SK-N-SH (cell line): ENCODE data around the gene COLEC12.

Experiments used
- CTCF ChIP-seq: fragments of 200-600 bp; sonication (generic); IDR thresholded peaks from 2 replicates; pipeline ENCODE4 v1.6.1; 2017; ENCODE audit warnings: antibody characterized with exemption, mild to moderate bottlenecking, moderate library complexity
- EP300 ChIP-seq, 2 experiments: IDR thresholded peaks; 2 replicates each; pipeline versions ENCODE4 v1.4.0 to v1.6.1; 2012; ENCODE audit warnings: borderline replicate concordance in 1 of 2, low read depth in 1 of 2, low read length in 1 of 2
- EZH2phosphoT487 ChIP-seq: fragments of 200-600 bp; sonication (generic); IDR thresholded peaks from 2 replicates; pipeline ENCODE4 v1.6.1; 2017; ENCODE audit warnings: low read depth, mixed run types, mild to moderate bottlenecking, antibody characterized with exemption, moderate library complexity, borderline replicate concordance
- GATA2 ChIP-seq: sonication (generic); formaldehyde crosslinking; IDR thresholded peaks from 2 replicates; pipeline ENCODE4 v1.5.0; 2020; ENCODE audit warnings: mild to moderate bottlenecking, missing genetic modification reagents
- RAD21 ChIP-seq: IDR thresholded peaks from 2 replicates; pipeline ENCODE4 v1.6.1; 2012; ENCODE audit warnings: mild to moderate bottlenecking, low read length
- RCOR1 ChIP-seq: fragments of 150-350 bp; IDR thresholded peaks from 2 replicates; pipeline ENCODE4 v1.6.1; 2017; ENCODE audit warnings: antibody characterized with exemption, low read length
- REST ChIP-seq: IDR thresholded peaks from 2 replicates; pipeline ENCODE4 v1.6.1; 2012; ENCODE audit warnings: mild to moderate bottlenecking, low read depth, low read length, moderate library complexity
- SMC3 ChIP-seq: IDR thresholded peaks from 2 replicates; pipeline ENCODE4 v1.6.1; 2012; ENCODE audit warnings: low read depth, low read length, improper control_type of control experiment
- TAF1 ChIP-seq: IDR thresholded peaks from 2 replicates; pipeline ENCODE4 v1.6.1; 2012; ENCODE audit warnings: low read depth, mild to moderate bottlenecking, low read length, moderate library complexity, borderline replicate concordance
- TEAD4 ChIP-seq: IDR thresholded peaks from 2 replicates; pipeline ENCODE4 v1.4.0; 2012; ENCODE audit warnings: mild to moderate bottlenecking, borderline replicate concordance; ENCODE audit not compliant: insufficient read depth
- ZBTB33 ChIP-seq: IDR thresholded peaks from 2 replicates; pipeline ENCODE4 v1.4.0; 2012; ENCODE audit warnings: low read depth, borderline replicate concordance

- TF ChIP-seq CTCF (no peak), TAF1 (no peak), REST (no peak), SMC3 (no peak), EZH2phosphoT487 (no peak), TEAD4 (no peak), ZBTB33 (no peak), GATA2 (CRISPR knock-in tag) (no peak), EP300 (IDR thresholded peaks at IDR 0.05; ENCODE audit: borderline replicate concordance in 1 of 2, low read depth in 1 of 2, low read length in 1 of 2) (no peak), RCOR1 (no peak), RAD21 (no peak)
Observed at GRCh38 chr18:527146-527545, 26.6 kb upstream of the COLEC12 start.
